AG09309 (cell line): ENCODE data around the gene LORICRIN.

Source experiments
- DNase-seq: peaks from one replicate; pipeline ENCODE4 v3.0.0-alpha.2; 2010; ENCODE audit warnings: low read depth
- H3K4me3 ChIP-seq: 2 replicates; pipeline ENCODE4 v1.5.1; 2011; ENCODE audit warnings: mild to moderate bottlenecking, low read depth, low read length, moderate library complexity; ENCODE audit not compliant: control insufficient read depth
- TF ChIP-seq, protein P1 (sequence below): IDR thresholded peaks from 2 replicates; pipeline ENCODE4 v1.5.1; 2011; ENCODE audit warnings: mild to moderate bottlenecking, low read depth, low read length, inconsistent platforms; ENCODE audit not compliant: insufficient read depth, control insufficient read depth; ENCODE audit errors: missing control alignments

Gene LORICRIN

DNA sequence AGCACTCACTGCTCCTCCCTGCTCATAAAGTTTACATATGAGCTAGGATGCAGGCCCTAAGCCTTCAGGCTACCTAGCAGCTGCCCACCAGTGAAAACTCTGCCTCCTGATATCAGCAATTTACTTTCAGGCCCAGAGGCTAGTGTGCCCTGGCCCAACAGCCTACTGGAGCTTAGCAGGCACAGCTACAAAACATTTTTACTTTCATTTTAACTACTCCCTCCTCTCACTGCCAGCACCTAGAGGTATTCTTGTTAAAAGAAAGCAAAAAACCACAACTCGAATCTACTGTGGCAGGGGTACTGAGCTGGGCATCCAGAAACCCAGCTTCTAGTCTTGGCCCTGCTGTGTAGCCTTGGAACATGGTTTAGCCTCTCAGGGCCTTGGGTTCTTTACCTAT lies 5.8 kb upstream of the LORICRIN start:
- TF ChIP-seq, protein P1, sequence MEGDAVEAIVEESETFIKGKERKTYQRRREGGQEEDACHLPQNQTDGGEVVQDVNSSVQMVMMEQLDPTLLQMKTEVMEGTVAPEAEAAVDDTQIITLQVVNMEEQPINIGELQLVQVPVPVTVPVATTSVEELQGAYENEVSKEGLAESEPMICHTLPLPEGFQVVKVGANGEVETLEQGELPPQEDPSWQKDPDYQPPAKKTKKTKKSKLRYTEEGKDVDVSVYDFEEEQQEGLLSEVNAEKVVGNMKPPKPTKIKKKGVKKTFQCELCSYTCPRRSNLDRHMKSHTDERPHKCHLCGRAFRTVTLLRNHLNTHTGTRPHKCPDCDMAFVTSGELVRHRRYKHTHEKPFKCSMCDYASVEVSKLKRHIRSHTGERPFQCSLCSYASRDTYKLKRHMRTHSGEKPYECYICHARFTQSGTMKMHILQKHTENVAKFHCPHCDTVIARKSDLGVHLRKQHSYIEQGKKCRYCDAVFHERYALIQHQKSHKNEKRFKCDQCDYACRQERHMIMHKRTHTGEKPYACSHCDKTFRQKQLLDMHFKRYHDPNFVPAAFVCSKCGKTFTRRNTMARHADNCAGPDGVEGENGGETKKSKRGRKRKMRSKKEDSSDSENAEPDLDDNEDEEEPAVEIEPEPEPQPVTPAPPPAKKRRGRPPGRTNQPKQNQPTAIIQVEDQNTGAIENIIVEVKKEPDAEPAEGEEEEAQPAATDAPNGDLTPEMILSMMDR = no peak
- no peak for DNase-seq
- no peak overlapping the region for H3K4me3 ChIP-seq

DNA sequence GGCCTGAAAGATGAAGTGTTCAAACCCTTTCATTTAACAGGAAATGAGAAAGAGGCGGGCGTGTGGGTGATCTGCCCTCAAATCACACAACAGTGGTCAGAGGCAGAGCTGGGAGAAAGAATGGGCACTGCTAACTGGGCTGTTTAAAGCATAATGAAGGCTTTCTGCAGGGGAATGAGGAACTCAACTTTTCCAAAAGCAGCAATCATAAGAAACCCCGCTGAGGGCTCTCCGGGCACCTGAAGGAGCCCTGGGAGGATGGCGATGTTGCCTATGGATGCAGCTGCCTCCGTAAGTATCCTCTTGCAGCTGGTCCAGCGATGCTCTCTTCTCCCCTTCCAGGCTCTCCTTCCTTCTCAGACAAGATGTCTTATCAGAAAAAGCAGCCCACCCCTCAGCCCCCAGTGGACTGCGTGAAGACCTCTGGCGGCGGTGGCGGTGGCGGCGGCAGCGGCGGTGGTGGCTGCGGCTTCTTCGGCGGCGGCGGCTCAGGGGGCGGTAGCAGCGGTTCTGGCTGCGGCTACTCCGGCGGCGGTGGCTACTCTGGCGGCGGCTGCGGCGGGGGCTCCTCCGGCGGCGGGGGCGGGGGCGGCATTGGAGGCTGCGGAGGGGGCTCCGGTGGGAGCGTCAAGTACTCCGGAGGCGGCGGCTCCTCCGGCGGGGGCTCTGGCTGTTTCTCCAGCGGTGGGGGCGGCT lies 1.2 kb downstream of the LORICRIN start:
- no peak for DNase-seq
- TF ChIP-seq, protein P1 = no peak
- H3K4me3 ChIP-seq = no peak overlapping the region

DNA sequence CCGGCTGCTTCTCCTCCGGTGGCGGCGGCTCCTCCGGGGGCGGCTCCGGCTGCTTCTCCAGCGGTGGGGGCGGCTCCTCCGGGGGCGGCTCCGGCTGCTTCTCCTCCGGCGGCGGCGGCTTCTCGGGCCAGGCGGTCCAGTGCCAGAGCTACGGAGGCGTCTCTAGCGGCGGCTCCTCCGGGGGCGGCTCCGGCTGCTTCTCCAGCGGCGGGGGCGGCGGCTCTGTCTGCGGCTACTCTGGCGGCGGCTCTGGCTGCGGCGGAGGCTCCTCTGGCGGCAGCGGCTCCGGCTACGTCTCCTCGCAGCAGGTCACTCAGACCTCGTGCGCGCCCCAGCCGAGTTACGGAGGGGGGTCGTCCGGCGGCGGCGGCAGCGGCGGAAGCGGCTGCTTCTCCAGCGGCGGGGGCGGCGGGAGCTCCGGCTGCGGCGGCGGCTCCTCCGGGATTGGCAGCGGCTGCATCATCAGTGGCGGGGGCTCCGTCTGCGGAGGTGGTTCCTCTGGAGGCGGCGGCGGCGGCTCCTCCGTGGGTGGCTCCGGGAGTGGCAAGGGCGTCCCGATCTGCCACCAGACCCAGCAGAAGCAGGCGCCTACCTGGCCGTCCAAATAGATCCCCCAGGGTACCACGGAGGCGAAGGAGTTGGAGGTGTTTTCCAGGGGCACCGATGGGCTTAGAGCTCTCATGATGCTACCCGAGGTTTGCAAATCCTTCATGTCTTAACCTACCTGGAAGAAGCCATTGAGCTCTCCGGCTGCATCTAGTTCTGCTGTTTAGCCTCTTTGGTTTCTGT lies 2.0 kb downstream of the LORICRIN start:
- TF ChIP-seq, protein P1 = no peak
- H3K4me3 ChIP-seq = peak overlapping the region; percentile 13; the same call in 1 of the 2 replicates
- no peak for DNase-seq

DNA sequence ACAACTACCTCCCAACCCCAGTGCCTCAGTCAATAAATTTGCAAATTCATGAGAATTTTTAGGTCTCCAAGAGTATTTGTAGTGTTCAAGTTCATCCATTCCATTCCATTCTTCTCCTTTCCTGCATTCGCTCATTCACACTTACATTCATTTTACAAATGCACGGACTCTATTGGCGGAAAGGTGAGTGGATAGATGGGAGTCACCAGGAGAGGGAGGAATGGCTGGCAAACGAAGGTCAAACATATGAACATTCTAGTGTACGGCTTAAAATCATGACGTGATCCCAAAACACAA lies 2.5 kb downstream of the LORICRIN start:
- TF ChIP-seq, protein P1 = no peak
- no peak overlapping the region for H3K4me3 ChIP-seq
- DNase-seq = no peak

DNA sequence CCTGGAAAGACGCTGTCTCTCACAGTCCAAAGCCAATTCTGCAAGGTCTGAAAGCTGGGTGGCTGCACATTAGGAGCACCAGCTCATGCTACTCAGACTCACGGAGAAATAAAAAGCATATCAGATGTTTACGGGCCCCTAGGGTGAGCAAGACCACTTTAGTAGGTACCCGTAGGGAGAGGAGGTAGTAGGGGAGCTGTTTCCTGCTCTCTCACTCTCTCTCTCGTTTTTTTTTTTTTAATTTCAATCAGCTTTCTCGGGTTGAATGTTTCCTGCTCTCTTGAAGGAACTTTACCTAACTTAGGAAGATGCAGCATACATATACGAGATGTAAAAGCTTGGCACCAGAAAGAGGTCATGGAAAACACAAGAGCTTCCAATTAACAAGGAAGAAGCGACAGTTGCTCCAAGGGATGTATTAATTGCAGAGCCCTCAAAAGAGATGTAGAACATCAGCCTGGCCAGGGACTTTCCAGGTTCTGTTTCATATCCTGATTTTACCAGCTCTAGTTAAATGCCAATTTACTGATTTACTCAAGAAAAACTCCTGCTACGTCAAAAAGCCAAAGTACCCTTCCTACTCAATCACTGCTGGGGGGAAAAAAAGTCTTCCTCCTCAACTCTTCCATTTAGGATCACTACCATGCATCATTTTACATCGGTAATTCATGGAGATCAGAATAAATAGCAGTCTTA lies 3.1 kb downstream of the LORICRIN start:
- TF ChIP-seq, protein P1 = no peak
- no peak overlapping the region for H3K4me3 ChIP-seq
- no peak for DNase-seq

DNA sequence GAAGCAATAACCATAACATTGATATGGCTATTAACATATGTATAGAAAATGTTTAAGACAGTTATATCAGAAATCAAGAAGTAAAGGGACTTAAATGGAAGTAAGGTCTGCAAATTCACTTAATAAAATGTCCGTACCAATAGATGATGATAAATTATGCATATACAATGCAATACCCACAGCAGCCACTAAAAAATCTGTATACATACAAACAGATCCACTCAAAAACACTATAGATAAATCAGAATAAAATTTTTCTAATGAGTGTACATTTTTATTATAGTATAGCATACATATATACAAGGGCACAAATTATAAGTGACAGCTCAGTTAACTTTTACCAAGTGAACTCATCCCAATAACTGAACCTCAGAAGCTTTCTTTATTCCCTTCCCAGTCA lies 6.0 kb downstream of the LORICRIN start:
- no peak for DNase-seq
- H3K4me3 ChIP-seq = no peak overlapping the region
- TF ChIP-seq, protein P1 = no peak
